ENCODE results near the gene ANKRD50. TPM values are rescaled to one million over a fixed set of nuclear protein-coding genes. Genes with fewer than 3 reads are reported as not detected.

The ANKRD50 gene
- total and polyA plus RNA-seq, 9 of the 15 experiments (the other 6 are each of a cell fraction or from before 2014, with no cell fraction given), result 2.0 to 8.0 (median 6.2) TPM

GRCh38 chr4:124705393-124705792 is 7.1 kb downstream of the ANKRD50 start:
- no peak overlapping the region for H3K9ac ChIP-seq (ENCODE audit: insufficient read depth in 1 of 2, low read depth in 2 of 2, low read length in 2 of 2)
- H2AFZ ChIP-seq (ENCODE audit: low read depth, low read length), result no peak overlapping the region
- peaks cover 2 to 6% of the 10 kb centered on the region in 2 experiments; a peak in 4 of 5 replicates for H3K4me1 ChIP-seq (replicated peaks in 1 of 2; ENCODE audit: control insufficient read depth in 2 of 2, insufficient read depth in 2 of 2, low read length in 2 of 2)
- 54% methylated on average over 2 of the region's 2 CpGs for WGBS (ENCODE audit: insufficient coverage, low coverage, missing lambda C conversion rate)
- H3K9me3 ChIP-seq (replicated peaks; ENCODE audit: control insufficient read depth, insufficient read depth, low read depth, low read length), result no peaks in the 10 kb centered on the region
- H3K27ac ChIP-seq (ENCODE audit: extremely low read depth, low read depth, low read length), result no peak overlapping the region
- ATAC-seq (no peak), FAIRE-seq (no peak), DNase-seq (ENCODE audit: extremely low read depth in 1 of 4, low spot score in 3 of 4) (no peak)
- CTCF ChIA-PET (ENCODE audit: low intra/inter-chr PET ratio), result no interaction called here
- BruUV-seq (replicated peaks), result no TSS peak
- in situ Hi-C loops (cut with MboI) (no loop called here), intact Hi-C loops (cut with micrococcal nuclease) (no loop called here)
- H3K4me2 ChIP-seq (ENCODE audit: insufficient read depth, low read length), result no peak overlapping the region
- peaks cover 22% of the 10 kb centered on the region for H3K36me3 ChIP-seq (ENCODE audit: control insufficient read depth, insufficient read depth, low read length)
- no peaks in the 10 kb centered on the region for H3K27me3 ChIP-seq (ENCODE audit: control insufficient read depth in 2 of 2, insufficient read depth in 2 of 2, low read length in 2 of 2)
- POLR2A ChIA-PET, result interaction anchor here (1.5 kb wide), 1 partner anchor 19 kb away, joined by 3 read pairs; no protein-coding TSS in a partner anchor
- no peaks in the 10 kb centered on the region for H4K20me1 ChIP-seq (replicated peaks; ENCODE audit: control insufficient read depth, insufficient read depth, low read length)
- H3K79me2 ChIP-seq (ENCODE audit: control insufficient read depth, insufficient read depth, low read length), result peaks cover 62% of the 10 kb centered on the region
- H3K4me3 ChIP-seq, result no peak overlapping the region
- no peaks in the 10 kb centered on the region for H3K9me1 ChIP-seq (ENCODE audit: control insufficient read depth, insufficient read depth, low read length)
- TF ChIP-seq MGA (IDR thresholded peaks at IDR 0.05) (no peak), ZNF644 (tag; IDR thresholded peaks at IDR 0.05; ENCODE audit: low read depth) (no peak), ZNF398 (CRISPR knock-in tag; IDR thresholded peaks at IDR 0.05) (no peak), MXD1 (CRISPR knock-in tag; IDR thresholded peaks at IDR 0.05; ENCODE audit: borderline replicate concordance, poor library complexity, severe bottlenecking) (no peak), FOXO4 (CRISPR knock-in tag; IDR thresholded peaks at IDR 0.05) (no peak), TRIM28 (IDR thresholded peaks at IDR 0.05) (no peak)
